Measurements from ENCODE around the gene AAR2.

DNA sequence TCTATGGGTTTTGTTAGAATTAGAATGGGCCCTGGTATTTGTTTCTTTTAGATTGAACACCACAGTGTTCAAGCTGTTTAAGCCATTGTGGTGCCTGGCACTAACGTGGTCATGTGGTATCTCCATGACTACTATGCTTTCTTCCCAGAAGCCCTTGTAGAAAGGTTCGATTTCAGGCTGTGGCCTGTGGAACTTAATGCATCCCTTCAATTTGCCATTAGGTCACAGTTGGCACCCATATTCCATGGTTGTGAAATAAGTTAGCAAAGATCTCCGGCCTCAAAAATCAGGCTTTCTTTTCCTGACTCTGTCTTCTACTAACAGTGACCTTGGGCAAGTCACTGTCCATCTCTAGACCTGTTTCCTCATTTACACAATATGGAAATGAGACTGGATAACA, 31.3 kb upstream of the AAR2 start:
- TF ChIP-seq ZNF274 (IDR thresholded peaks at IDR 0.05; ENCODE audit: low read depth, low read length) (no peak), SUZ12 (IDR thresholded peaks at IDR 0.05; ENCODE audit: extremely low read depth, insufficient read depth, insufficient read length) (no peak)

Data from NT2/D1 (cell line).